Endothelial cell of umbilical vein (primary cell): ENCODE measurements around the gene KISS1. TPM values are rescaled to one million over a fixed set of nuclear protein-coding genes. Genes with fewer than 3 reads are reported as not detected.

Experiments used
- BruUV-seq: library from RNA; stranded (reverse); fragments of 400-500 nt; replicated peaks from 2 replicates; lab custom pipeline; 2021; lab: Mats Ljungman, UMichigan
- CTCF ChIA-PET: fragments of 300-600, 350-600 bp; sonication (Branson Sonifier 250); formaldehyde crosslinking; loops from one replicate; lab custom pipeline; 2021; ENCODE audit warnings: antibody characterized with exemption, inconsistent platforms; lab: Charles Lee
- POLR2A ChIA-PET: fragments of 300-600, 350-600 bp; sonication (Branson Sonifier 250); formaldehyde crosslinking; loops from one replicate; lab custom pipeline; 2021; ENCODE audit warnings: antibody characterized with exemption, inconsistent platforms; lab: Charles Lee
- DNase-seq: peaks from one replicate; pipeline ENCODE4 v3.0.0-alpha.2; 2011; ENCODE audit warnings: low read depth, low spot score
- FAIRE-seq: peaks from 2 replicates; lab custom pipeline; 2011; peaks lifted over from hg19 to GRCh38; lab: Jason Lieb, UNC
- H2AFZ ChIP-seq: 2 replicates; pipeline ENCODE4 v1.6.0; 2012; ENCODE audit warnings: low read depth, low read length, control low read depth, inconsistent platforms
- H3K27ac ChIP-seq: 2 replicates; pipeline ENCODE4 v1.5.1; 2011; ENCODE audit warnings: low read depth, mild to moderate bottlenecking, control low read depth, low read length, moderate library complexity; ENCODE audit not compliant: insufficient read depth
- H3K27me3 ChIP-seq, 2 experiments: 2 replicates each; pipeline versions ENCODE4 v1.6.0 to v1.6.1; 2011; ENCODE audit warnings: low read length in 2 of 2, mixed read lengths in 1 of 2; ENCODE audit not compliant: control insufficient read depth in 2 of 2, insufficient read depth in 2 of 2
- H3K36me3 ChIP-seq, 2 experiments: 2 replicates in 1 of 2; 3 replicates in 1 of 2; pipeline ENCODE4 v1.5.1; 2011; ENCODE audit warnings: low read length in 2 of 2, mild to moderate bottlenecking in 1 of 2, moderate library complexity in 1 of 2; ENCODE audit not compliant: control insufficient read depth in 2 of 2, insufficient read depth in 2 of 2; ENCODE audit errors: extremely low read depth in 1 of 2
- H3K4me1 ChIP-seq: 3 replicates; pipeline ENCODE4 v1.5.1; 2011; ENCODE audit warnings: mild to moderate bottlenecking, low read length; ENCODE audit not compliant: control insufficient read depth, insufficient read depth; ENCODE audit errors: extremely low read depth
- H3K4me2 ChIP-seq: 2 replicates; pipeline ENCODE4 v1.6.1; 2011; ENCODE audit warnings: low read length, control low read depth, mixed read lengths; ENCODE audit not compliant: insufficient read depth
- H3K4me3 ChIP-seq, 3 experiments: fragments of 200-600 bp in 1 of 3; sonication (generic), shearing (Covaris generic) in 1 of 3; replicated peaks in 1 of 3; 2 replicates each; pipeline ENCODE4 v1.5.1; 2011 to 2016; ENCODE audit warnings: control low read depth in 3 of 3, low read length in 3 of 3, mild to moderate bottlenecking in 2 of 3, inconsistent platforms in 1 of 3, low read depth in 1 of 3, moderate library complexity in 1 of 3; ENCODE audit not compliant: insufficient read depth in 1 of 3
- H3K79me2 ChIP-seq: 2 replicates; pipeline ENCODE4 v1.6.0; 2012; ENCODE audit warnings: low read length, inconsistent platforms; ENCODE audit not compliant: control insufficient read depth, insufficient read depth
- H3K9ac ChIP-seq: replicated peaks from 2 replicates; pipeline ENCODE3; 2011; ENCODE audit warnings: low read length, control low read depth; ENCODE audit not compliant: insufficient read depth; ENCODE audit errors: extremely low read depth
- H3K9me1 ChIP-seq: replicated peaks from 3 replicates; pipeline ENCODE4 v1.6.0; 2011; ENCODE audit warnings: mild to moderate bottlenecking, low read length; ENCODE audit not compliant: control insufficient read depth, insufficient read depth; ENCODE audit errors: extremely low read depth
- H3K9me3 ChIP-seq: replicated peaks from 2 replicates; pipeline ENCODE4 v1.5.1; 2012; ENCODE audit warnings: low read length, inconsistent platforms; ENCODE audit not compliant: control insufficient read depth, insufficient read depth
- H4K20me1 ChIP-seq: replicated peaks from 2 replicates; pipeline ENCODE3; 2011; ENCODE audit warnings: mild to moderate bottlenecking, low read length; ENCODE audit not compliant: control insufficient read depth, insufficient read depth; ENCODE audit errors: extremely low read depth
- EZH2 ChIP-seq: IDR thresholded peaks from 2 replicates; pipeline ENCODE4 v1.6.1; 2012; ENCODE audit warnings: borderline replicate concordance, low read depth, mild to moderate bottlenecking, moderate library complexity, low read length, inconsistent platforms; ENCODE audit not compliant: severe bottlenecking
- FOS ChIP-seq: IDR thresholded peaks from 2 replicates; pipeline ENCODE4 v1.6.1; 2011; ENCODE audit warnings: mild to moderate bottlenecking, low read length, moderate library complexity, borderline replicate concordance; ENCODE audit not compliant: insufficient read depth
- GATA2 ChIP-seq: IDR thresholded peaks from 2 replicates; pipeline ENCODE4 v1.7.0; 2011; ENCODE audit warnings: low read depth, mild to moderate bottlenecking, moderate library complexity, mixed read lengths, low read length; ENCODE audit not compliant: insufficient read length, insufficient read depth
- JUN ChIP-seq: IDR thresholded peaks from 2 replicates; pipeline ENCODE4 v1.6.1; 2011; ENCODE audit warnings: borderline replicate concordance, low read depth; ENCODE audit not compliant: insufficient read length, insufficient read depth
- MYC ChIP-seq: IDR thresholded peaks from one replicate; pipeline ENCODE4 v1.6.1; 2011; ENCODE audit warnings: mild to moderate bottlenecking, low read depth, low read length
- POLR2A ChIP-seq: IDR thresholded peaks from 2 replicates; pipeline ENCODE4 v1.6.1; 2012; ENCODE audit warnings: low read depth, mild to moderate bottlenecking, control low read depth, low read length
- POLR2AphosphoS5 ChIP-seq: IDR thresholded peaks from 2 replicates; pipeline ENCODE4 v1.6.1; 2012; ENCODE audit warnings: low read depth, mild to moderate bottlenecking, control low read depth, low read length, moderate library complexity; ENCODE audit not compliant: insufficient read depth
- dilution Hi-C: fragments of 300-500 bp; cut with MboI; formaldehyde crosslinking; loops from one replicate; pipeline ENCODE4 v1.15.0; 2019; ENCODE audit warnings: low sequenced_read_pairs; ENCODE audit not compliant: extremely low pct_ligation_motif_present
- intact Hi-C: fragments of 100-400 bp; cut with micrococcal nuclease; formaldehyde crosslinking; loops from one replicate; pipeline ENCODE4 v1.10.0; 2022
- polyA plus RNA-seq, 4 experiments: library from polyadenylated mRNA; depleted of rRNA in 3 of 4; stranded (reverse) in 3 of 4; unstranded in 1 of 4; fragments of >200 nt; gene quantifications; 2 replicates each; pipeline versions ENCODE4 v1.2.1 to v1.2.3, GENCODE V29; 2011 to 2012; ENCODE audit warnings: missing spikeins in 1 of 4
- total RNA-seq: library from RNA; stranded (reverse); gene quantifications from 2 replicates; pipeline ENCODE4 v1.2.3, GENCODE V29; 2021
- TF ChIP-seq, protein P1 (sequence below): IDR thresholded peaks from 2 replicates; pipeline ENCODE4 v1.6.1; 2011; ENCODE audit not compliant: insufficient read depth, insufficient read length
- TF ChIP-seq, protein P2 (sequence below), 2 donors: IDR thresholded peaks; 1 replicate in 1 of 2; 2 replicates in 1 of 2; pipeline ENCODE4 v1.5.1; 2011; ENCODE audit warnings: low read length in 2 of 2, mild to moderate bottlenecking in 2 of 2, moderate library complexity in 2 of 2, control low read depth in 1 of 2, inconsistent platforms in 1 of 2, low read depth in 1 of 2; ENCODE audit not compliant: insufficient read depth in 1 of 2; ENCODE audit errors: extremely low read depth in 1 of 2

Gene KISS1
- total and polyA plus RNA-seq, 2 donors (not counting 3 experiments of a cell fraction or from before 2014, with no cell fraction given): 0.22 to 1.00 TPM

DNA sequence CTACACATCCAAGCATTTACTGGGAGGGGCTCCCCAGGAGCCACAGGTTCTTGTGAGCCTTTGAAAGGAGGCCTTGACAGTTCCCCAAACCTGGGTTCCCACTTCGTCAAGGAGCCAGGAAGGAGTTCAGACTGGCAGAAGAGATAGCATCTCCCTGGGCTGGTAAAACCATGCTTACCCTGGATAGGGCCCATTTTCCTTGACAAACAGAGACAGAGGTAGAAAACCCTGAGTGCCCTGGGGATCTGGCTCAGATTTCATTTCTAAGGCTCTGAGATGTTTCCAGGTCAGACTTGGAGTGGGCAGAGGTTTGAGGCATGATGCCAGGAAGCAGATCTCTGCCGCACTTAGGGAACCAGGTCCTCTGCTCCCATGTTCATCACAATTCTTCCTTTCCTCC lies 47.2 kb downstream of the KISS1 start:
- BruUV-seq: no TSS peak
- dilution Hi-C loops (loop anchor here (25.0 kb wide), 1 partner anchor 287 kb away; the partner anchor contains the start of gene SNRPE), intact Hi-C loops (no loop called here)
- H3K9ac ChIP-seq: no peak overlapping the region
- POLR2A ChIA-PET: no interaction called here
- TF ChIP-seq JUN: no peak
- TF ChIP-seq POLR2AphosphoS5: no peak
- TF ChIP-seq GATA2: no peak
- TF ChIP-seq, protein P1, sequence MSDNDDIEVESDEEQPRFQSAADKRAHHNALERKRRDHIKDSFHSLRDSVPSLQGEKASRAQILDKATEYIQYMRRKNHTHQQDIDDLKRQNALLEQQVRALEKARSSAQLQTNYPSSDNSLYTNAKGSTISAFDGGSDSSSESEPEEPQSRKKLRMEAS: no peak
- TF ChIP-seq MYC: no peak
- TF ChIP-seq, protein P2, sequence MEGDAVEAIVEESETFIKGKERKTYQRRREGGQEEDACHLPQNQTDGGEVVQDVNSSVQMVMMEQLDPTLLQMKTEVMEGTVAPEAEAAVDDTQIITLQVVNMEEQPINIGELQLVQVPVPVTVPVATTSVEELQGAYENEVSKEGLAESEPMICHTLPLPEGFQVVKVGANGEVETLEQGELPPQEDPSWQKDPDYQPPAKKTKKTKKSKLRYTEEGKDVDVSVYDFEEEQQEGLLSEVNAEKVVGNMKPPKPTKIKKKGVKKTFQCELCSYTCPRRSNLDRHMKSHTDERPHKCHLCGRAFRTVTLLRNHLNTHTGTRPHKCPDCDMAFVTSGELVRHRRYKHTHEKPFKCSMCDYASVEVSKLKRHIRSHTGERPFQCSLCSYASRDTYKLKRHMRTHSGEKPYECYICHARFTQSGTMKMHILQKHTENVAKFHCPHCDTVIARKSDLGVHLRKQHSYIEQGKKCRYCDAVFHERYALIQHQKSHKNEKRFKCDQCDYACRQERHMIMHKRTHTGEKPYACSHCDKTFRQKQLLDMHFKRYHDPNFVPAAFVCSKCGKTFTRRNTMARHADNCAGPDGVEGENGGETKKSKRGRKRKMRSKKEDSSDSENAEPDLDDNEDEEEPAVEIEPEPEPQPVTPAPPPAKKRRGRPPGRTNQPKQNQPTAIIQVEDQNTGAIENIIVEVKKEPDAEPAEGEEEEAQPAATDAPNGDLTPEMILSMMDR (IDR thresholded peaks at IDR 0.05; ENCODE audit: extremely low read depth in 1 of 2, insufficient read depth in 1 of 2, low read depth in 1 of 2, low read length in 2 of 2): no peak
- no peak for TF ChIP-seq FOS
- no peak for TF ChIP-seq EZH2
- no peak for TF ChIP-seq POLR2A
- FAIRE-seq (no peak), DNase-seq (no peak)
- no peaks in the 10 kb centered on the region for H3K9me3 ChIP-seq
- no peaks in the 10 kb centered on the region for H4K20me1 ChIP-seq
- H3K79me2 ChIP-seq: no peaks in the 10 kb centered on the region
- no peak overlapping the region for H3K4me2 ChIP-seq
- no peaks in the 10 kb centered on the region for H3K9me1 ChIP-seq
- CTCF ChIA-PET: interaction anchor here (1.1 to 3.8 kb wide), 4 partner anchors 14 to 65 kb away, joined by 3 to 29 read pairs (median 12); partner anchors contain the start of gene GOLT1A
- no peaks in the 10 kb centered on the region for H3K36me3 ChIP-seq
- no peak overlapping the region for H3K4me3 ChIP-seq
- H3K27me3 ChIP-seq: no peaks in the 10 kb centered on the region
- peaks cover 5% of the 10 kb centered on the region for H3K4me1 ChIP-seq
- H3K27ac ChIP-seq: no peak overlapping the region
- H2AFZ ChIP-seq: no peak overlapping the region
